C4-2B (cell line): ENCODE measurements around the gene LMO2.

Experiments used
- ZFX ChIP-seq: fragments of 450-650 bp; IDR thresholded peaks from 2 replicates; pipeline ENCODE4 v1.6.1; 2017
- TF ChIP-seq, protein P1 (sequence below): fragments of 450-650 bp; conservative IDR thresholded peaks from 2 replicates; pipeline ENCODE4 v1.5.1; 2017; ENCODE audit warnings: mild to moderate bottlenecking

DNA sequence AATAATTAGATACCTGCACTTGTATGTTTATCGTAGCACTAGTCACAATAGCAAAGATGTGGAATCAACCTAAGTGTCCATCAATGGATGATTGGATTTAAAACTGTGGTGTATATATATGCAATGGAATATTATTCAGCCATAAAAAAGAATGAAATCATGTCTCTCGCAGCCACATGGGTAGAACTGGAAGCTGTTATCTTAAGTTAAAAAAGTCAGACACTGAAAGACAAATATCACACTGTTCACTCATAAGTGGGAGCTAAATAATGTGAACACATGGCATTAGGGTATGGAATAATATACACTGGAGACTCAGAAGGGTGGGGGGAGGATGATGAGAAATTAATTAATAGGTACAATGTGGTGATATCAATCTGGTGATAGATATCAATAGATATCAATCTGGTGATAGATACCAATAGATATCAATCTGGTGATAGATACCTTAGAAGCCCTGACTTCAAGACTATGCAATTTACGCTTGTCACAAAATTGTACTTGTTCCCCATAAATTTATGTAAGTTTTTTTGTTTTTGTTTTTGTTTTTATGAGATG is 2.0 kb downstream of the LMO2 start:
- TF ChIP-seq, protein P1, sequence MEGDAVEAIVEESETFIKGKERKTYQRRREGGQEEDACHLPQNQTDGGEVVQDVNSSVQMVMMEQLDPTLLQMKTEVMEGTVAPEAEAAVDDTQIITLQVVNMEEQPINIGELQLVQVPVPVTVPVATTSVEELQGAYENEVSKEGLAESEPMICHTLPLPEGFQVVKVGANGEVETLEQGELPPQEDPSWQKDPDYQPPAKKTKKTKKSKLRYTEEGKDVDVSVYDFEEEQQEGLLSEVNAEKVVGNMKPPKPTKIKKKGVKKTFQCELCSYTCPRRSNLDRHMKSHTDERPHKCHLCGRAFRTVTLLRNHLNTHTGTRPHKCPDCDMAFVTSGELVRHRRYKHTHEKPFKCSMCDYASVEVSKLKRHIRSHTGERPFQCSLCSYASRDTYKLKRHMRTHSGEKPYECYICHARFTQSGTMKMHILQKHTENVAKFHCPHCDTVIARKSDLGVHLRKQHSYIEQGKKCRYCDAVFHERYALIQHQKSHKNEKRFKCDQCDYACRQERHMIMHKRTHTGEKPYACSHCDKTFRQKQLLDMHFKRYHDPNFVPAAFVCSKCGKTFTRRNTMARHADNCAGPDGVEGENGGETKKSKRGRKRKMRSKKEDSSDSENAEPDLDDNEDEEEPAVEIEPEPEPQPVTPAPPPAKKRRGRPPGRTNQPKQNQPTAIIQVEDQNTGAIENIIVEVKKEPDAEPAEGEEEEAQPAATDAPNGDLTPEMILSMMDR = no peak
- TF ChIP-seq ZFX = no peak
